Thoracic aorta (tissue), 2 donors: ENCODE data around the gene MKLN1. TPM values are rescaled to one million over a fixed set of nuclear protein-coding genes. Genes with fewer than 3 reads are reported as not detected.

Experiments
- ATAC-seq: fragments of 150-250 bp; one replicate; pipeline ENCODE4 v1.8.0; 2017; ENCODE audit warnings: low read depth; ENCODE audit not compliant: insufficient number of reproducible peaks, low FRiP score
- DNase-seq: peaks from one replicate; pipeline ENCODE4 v3.0.0-alpha.2; 2020; ENCODE audit warnings: low spot score
- H3K27ac ChIP-seq, 2 donors: fragments of 200-600 bp; sonication (generic); 1 replicate in 1 of 2; 2 replicates in 1 of 2; pipeline ENCODE4 v1.5.1; 2016; ENCODE audit warnings: mild to moderate bottlenecking in 2 of 2, moderate library complexity in 2 of 2
- H3K27me3 ChIP-seq: fragments of 200-600 bp; sonication (generic); replicated peaks from 2 replicates; pipeline ENCODE4 v1.6.0; 2016; ENCODE audit warnings: mild to moderate bottlenecking; ENCODE audit not compliant: insufficient read depth
- H3K36me3 ChIP-seq: fragments of 200-600 bp; sonication (generic); one replicate; pipeline ENCODE4 v1.5.1; 2016
- H3K4me1 ChIP-seq, 2 donors: fragments of 200-600 bp; sonication (generic); 1 replicate in 1 of 2; 2 replicates in 1 of 2; pipeline versions ENCODE4 v1.5.1 to v1.6.0; 2016; ENCODE audit warnings: low read depth in 2 of 2, mild to moderate bottlenecking in 1 of 2; ENCODE audit not compliant: control insufficient read depth in 1 of 2
- H3K4me3 ChIP-seq: fragments of 200-600 bp; sonication (generic); 2 replicates; pipeline ENCODE4 v1.5.1; 2016; ENCODE audit warnings: mild to moderate bottlenecking
- H3K9me3 ChIP-seq: fragments of 200-600 bp; sonication (generic); 2 replicates; pipeline ENCODE4 v1.5.1; 2016
- total RNA-seq, 2 donors: library from RNA; depleted of rRNA; stranded (reverse); fragments of >200 nt; gene quantifications; one replicate each; pipeline versions ENCODE4 v1.1.0 to v1.2.3, GENCODE V29; 2016
- TF ChIP-seq, protein P1 (sequence below): fragments of 200-600 bp; sonication (generic); IDR thresholded peaks from one replicate; pipeline ENCODE4 v1.5.1; 2019; ENCODE audit warnings: antibody characterized with exemption

MKLN1 gene
- total RNA-seq, 2 donors from 2014 or later: 56.7 to 82.4 TPM

DNA sequence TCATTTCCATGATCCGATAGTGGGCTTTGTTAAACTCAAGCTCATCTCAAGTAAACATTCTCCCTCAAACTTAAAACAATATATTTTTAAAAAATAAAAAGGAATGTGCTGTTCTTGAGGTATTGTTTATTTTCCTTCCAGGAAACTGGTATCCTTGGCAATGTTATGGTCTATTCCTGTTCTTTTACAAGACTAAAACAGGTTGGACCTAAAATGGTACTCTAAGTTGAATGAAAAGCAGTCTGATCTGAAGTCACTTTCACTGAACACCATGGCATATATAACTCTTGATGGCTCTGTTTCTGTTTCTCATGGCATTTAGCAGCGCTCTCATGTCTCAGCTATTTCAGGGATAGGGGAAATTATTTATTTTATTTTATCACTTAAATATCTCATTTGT is 158.7 kb downstream of the MKLN1 start:
- Histone ChIP-seq H3K9me3 (no peaks in the 10 kb centered on the region), H3K4me1 (peaks cover 9 to 19% of the 10 kb centered on the region in 2 donors), H3K27me3 (no peaks in the 10 kb centered on the region), H3K27ac (no peak overlapping the region), H3K4me3 (no peak overlapping the region), H3K36me3 (no peaks in the 10 kb centered on the region)
- no peak for DNase-seq
- TF ChIP-seq, protein P1, sequence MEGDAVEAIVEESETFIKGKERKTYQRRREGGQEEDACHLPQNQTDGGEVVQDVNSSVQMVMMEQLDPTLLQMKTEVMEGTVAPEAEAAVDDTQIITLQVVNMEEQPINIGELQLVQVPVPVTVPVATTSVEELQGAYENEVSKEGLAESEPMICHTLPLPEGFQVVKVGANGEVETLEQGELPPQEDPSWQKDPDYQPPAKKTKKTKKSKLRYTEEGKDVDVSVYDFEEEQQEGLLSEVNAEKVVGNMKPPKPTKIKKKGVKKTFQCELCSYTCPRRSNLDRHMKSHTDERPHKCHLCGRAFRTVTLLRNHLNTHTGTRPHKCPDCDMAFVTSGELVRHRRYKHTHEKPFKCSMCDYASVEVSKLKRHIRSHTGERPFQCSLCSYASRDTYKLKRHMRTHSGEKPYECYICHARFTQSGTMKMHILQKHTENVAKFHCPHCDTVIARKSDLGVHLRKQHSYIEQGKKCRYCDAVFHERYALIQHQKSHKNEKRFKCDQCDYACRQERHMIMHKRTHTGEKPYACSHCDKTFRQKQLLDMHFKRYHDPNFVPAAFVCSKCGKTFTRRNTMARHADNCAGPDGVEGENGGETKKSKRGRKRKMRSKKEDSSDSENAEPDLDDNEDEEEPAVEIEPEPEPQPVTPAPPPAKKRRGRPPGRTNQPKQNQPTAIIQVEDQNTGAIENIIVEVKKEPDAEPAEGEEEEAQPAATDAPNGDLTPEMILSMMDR: no peak
- no peak for ATAC-seq

- no peak for ATAC-seq
- Histone ChIP-seq H3K27me3 (no peaks in the 10 kb centered on the region), H3K9me3 (no peaks in the 10 kb centered on the region), H3K27ac (no peak overlapping the region), H3K4me1 (peaks cover 9 to 19% of the 10 kb centered on the region in 2 donors), H3K4me3 (no peak overlapping the region), H3K36me3 (no peaks in the 10 kb centered on the region)
- DNase-seq: no peak
- TF ChIP-seq, protein P1: no peak
Observed at GRCh38 chr7:131487217-131487616, 159.5 kb downstream of the MKLN1 start.

DNA sequence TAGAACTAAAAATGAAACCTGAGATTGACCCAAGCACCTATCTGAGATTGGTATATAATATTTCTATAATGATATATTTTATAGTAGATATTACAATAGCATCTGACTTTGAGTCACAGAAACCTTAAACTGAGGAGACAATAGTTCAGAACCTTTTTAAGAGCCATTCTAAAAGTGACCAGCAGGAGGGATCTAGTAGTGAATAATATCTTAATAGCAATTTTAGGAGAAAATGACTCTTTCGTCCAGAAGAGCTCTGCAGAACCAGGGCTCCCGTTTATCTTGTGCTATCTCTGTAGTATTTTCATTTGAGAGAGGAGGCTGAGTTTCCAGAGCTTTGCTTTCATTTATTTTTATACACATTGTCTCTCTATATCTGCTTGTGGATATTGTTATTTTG is 160.7 kb downstream of the MKLN1 start:
- Histone ChIP-seq H3K36me3 (no peaks in the 10 kb centered on the region), H3K27ac (no peak overlapping the region), H3K4me1 (peaks cover 9 to 19% of the 10 kb centered on the region in 2 donors), H3K27me3 (no peaks in the 10 kb centered on the region), H3K4me3 (no peak overlapping the region), H3K9me3 (no peaks in the 10 kb centered on the region)
- TF ChIP-seq, protein P1: no peak
- DNase-seq (no peak), ATAC-seq (no peak)

DNA sequence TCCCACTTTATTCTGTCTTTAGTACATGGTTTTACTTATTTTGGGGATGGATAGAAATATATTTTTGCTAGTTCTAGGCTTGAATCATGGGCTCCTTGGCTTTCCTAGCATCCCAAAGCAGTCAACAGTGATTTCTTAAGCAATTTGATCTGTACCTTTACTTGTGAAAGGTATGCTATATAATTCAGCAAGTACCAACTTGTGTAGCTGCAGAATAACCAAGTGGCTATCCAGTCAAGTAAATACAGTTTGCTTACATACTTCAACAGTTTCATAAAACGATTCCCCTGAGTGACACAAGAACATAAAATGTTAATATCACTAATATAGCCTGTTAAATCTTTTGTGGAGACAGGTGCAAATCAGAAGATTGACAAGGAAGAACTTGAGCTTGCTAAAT is 161.5 kb downstream of the MKLN1 start:
- no peak overlapping the region for H3K27ac ChIP-seq
- H3K4me1 ChIP-seq: peaks cover 9 to 19% of the 10 kb centered on the region in 2 donors
- H3K27me3 ChIP-seq: no peaks in the 10 kb centered on the region
- DNase-seq (no peak), ATAC-seq (no peak)
- H3K4me3 ChIP-seq: no peak overlapping the region
- H3K9me3 ChIP-seq: no peaks in the 10 kb centered on the region
- H3K36me3 ChIP-seq: no peaks in the 10 kb centered on the region
- TF ChIP-seq, protein P1: no peak

DNA sequence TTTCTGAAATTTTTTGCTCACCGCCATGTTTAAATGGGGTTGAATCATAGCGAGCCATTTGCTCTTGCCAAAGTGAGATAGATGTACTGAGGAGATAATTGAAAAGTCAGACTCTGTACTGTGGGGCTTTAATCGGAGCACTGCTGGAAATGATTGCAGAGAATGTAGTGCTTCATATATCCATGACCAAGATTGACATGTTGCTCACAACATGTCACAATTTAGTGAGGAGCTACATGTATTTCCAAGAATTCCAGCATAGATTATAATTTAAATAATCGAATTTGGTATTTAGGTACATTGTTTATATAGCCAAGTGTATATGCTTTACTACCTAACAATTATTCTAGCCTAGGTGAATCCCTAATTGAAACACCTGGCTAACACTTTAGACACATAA is 162.2 kb downstream of the MKLN1 start:
- ATAC-seq (no peak), DNase-seq (no peak)
- H3K4me1 ChIP-seq: peaks cover 9 to 19% of the 10 kb centered on the region in 2 donors
- H3K4me3 ChIP-seq: no peak overlapping the region
- no peaks in the 10 kb centered on the region for H3K27me3 ChIP-seq
- no peak overlapping the region for H3K27ac ChIP-seq
- no peaks in the 10 kb centered on the region for H3K9me3 ChIP-seq
- H3K36me3 ChIP-seq: no peaks in the 10 kb centered on the region
- TF ChIP-seq, protein P1: no peak
